Hematopoietic multipotent progenitor cell treated with erythropoietin and hydrocortisone succinate and interleukin-3 and kit ligand, for 15 days (in vitro differentiated cells): ENCODE measurements around the gene YIPF5.

ENCODE experiments used
- DNase-seq: peaks from one replicate; pipeline ENCODE4 v3.0.0-alpha.2; 2015; ENCODE audit warnings: low spot score

The YIPF5 gene

GRCh38 chr5:144170276-144171024 is at the start of gene YIPF5, which contains the start of gene KCTD16:
Gene YIPF5, minus strand, starts transcription at chr5:144170659. Its CDS starts 704 bp downstream, at chr5:144169955.
Gene KCTD16, plus strand, starts transcription at chr5:144170873.
- peak; percentile 95 for DNase-seq

GRCh38 chr5:144219869-144220268 is 49.4 kb upstream of the YIPF5 start:
- DNase-seq, result no peak

- DNase-seq, result no peak
Measured at GRCh38 chr5:144210655-144211054, 40.2 kb upstream of the YIPF5 start.

- no peak for DNase-seq
Measured at GRCh38 chr5:144209361-144209760, 38.9 kb upstream of the YIPF5 start.

- DNase-seq, result no peak
Measured at GRCh38 chr5:144207875-144208444, 37.5 kb upstream of the YIPF5 start.

- DNase-seq, result no peak
Measured at GRCh38 chr5:144206141-144206540, 35.7 kb upstream of the YIPF5 start.

GRCh38 chr5:144205141-144205551 is 34.7 kb upstream of the YIPF5 start:
- DNase-seq, result no peak

- DNase-seq, result peak; percentile 33
Measured at GRCh38 chr5:144203750-144204596, 33.5 kb upstream of the YIPF5 start.

- no peak for DNase-seq
Measured at GRCh38 chr5:144202726-144203125, 32.3 kb upstream of the YIPF5 start.

GRCh38 chr5:144202072-144202471 is 31.6 kb upstream of the YIPF5 start:
- DNase-seq, result no peak

GRCh38 chr5:144201588-144201987 is 31.1 kb upstream of the YIPF5 start:
- no peak for DNase-seq

- DNase-seq, result no peak
Measured at GRCh38 chr5:144198386-144198785, 27.9 kb upstream of the YIPF5 start.

GRCh38 chr5:144196612-144197011 is 26.2 kb upstream of the YIPF5 start:
- no peak for DNase-seq

- DNase-seq, result no peak
Measured at GRCh38 chr5:144195448-144195847, 25.0 kb upstream of the YIPF5 start.

GRCh38 chr5:144194144-144194543 is 23.7 kb upstream of the YIPF5 start:
- DNase-seq, result no peak

- DNase-seq, result no peak
Measured at GRCh38 chr5:144192661-144193060, 22.2 kb upstream of the YIPF5 start.

GRCh38 chr5:144191998-144192397 is 21.5 kb upstream of the YIPF5 start:
- peak; percentile 48 for DNase-seq

GRCh38 chr5:144191531-144191930 is 21.1 kb upstream of the YIPF5 start:
- DNase-seq, result no peak

- DNase-seq, result no peak
Measured at GRCh38 chr5:144189800-144190429, 19.5 kb upstream of the YIPF5 start.

GRCh38 chr5:144187699-144188294 is 17.3 kb upstream of the YIPF5 start:
- DNase-seq, result no peak

GRCh38 chr5:144183254-144183889 is 12.9 kb upstream of the YIPF5 start:
- peak; percentile 35 for DNase-seq
